Skeletal muscle satellite cell (primary cell): Measurements from ENCODE around the gene NODAL.

ENCODE experiments used
- H3K27me3 ChIP-seq: 2 replicates; pipeline ENCODE4 v1.7.0; 2013; ENCODE audit warnings: low read length; ENCODE audit not compliant: control insufficient read depth, insufficient read depth
- H3K36me3 ChIP-seq: 2 replicates; pipeline ENCODE4 v1.7.0; 2013; ENCODE audit warnings: mild to moderate bottlenecking, control low read depth, low read length; ENCODE audit not compliant: insufficient read depth
- H3K4me1 ChIP-seq: 2 replicates; pipeline ENCODE4 v1.7.0; 2013; ENCODE audit warnings: low read length; ENCODE audit not compliant: control insufficient read depth, insufficient read depth
- H3K4me2 ChIP-seq: 2 replicates; pipeline ENCODE4 v1.7.0; 2013; ENCODE audit warnings: mild to moderate bottlenecking, low read length
- H3K4me3 ChIP-seq: 2 replicates; pipeline ENCODE4 v1.7.0; 2013; ENCODE audit warnings: low read length
- H3K9ac ChIP-seq: 2 replicates; pipeline ENCODE4 v1.7.0; 2013; ENCODE audit warnings: mild to moderate bottlenecking, low read depth, low read length, moderate library complexity
- H3K9me3 ChIP-seq: replicated peaks from 2 replicates; pipeline ENCODE4 v1.7.0; 2013; ENCODE audit warnings: mild to moderate bottlenecking, control low read depth, low read length

NODAL gene

DNA sequence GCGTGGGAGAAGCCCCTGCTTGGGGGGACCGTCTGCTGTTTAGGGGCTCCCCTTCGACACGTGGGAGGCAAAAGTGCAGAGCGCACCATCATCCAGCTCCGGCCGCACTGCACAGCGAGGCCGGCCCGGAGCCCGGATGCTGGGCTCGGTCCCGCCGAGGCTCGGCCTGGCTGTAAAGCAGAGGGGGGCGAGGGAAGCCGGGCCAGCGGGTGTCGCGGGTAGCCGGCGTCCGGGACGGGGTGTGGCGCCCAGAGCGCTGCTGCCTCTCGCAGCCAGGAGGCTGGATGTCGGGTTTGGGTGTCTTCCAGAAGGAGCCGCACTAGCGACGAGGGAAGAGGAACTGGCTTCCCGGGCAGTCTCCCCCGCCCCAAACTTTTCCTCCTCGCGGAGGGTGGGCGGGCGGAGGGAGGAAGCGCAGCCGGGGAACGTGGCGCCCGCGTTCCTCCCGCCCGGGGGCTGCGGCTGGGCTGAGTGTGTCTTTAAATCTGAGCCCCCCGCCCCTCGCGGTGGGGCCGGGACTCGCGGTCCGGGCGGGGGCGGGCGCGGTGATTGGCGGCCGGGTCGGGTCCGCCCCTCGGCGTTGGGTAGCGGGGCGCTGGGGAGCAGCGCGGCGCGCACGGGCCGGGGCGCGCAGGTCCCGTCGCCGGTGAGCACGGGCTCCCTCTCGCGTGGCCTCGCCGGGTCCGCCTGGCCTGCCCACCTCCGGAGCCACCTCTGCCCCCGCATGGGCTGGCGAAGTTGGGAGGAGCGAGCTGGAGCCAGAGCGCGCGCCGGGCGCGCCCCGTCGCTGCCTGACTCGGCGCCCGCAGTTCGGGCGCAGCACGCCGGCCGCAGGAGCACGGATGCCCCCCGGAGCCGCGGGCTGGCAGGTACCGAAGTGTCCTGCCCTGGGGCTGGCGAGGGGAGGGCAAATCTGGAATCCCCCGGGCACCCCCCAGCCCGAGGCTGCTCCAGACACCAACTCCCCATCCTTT is 37.0 kb upstream of the NODAL start, which contains the start of gene PALD1:
Gene PALD1 (plus strand): TSS at position 577 of the 974 bp plus-strand sequence. CDS start 47,185 bp downstream, outside the sequence.
- Histone ChIP-seq H3K4me2 (peak within 1 kb of the TSS; percentile 86), H3K4me1 (peaks cover 7% of the 10 kb centered on the region), H3K4me3 (peak within 1 kb of the TSS; percentile 64), H3K27me3 (peaks cover 76% of the 10 kb centered on the region), H3K36me3 (no peaks in the 10 kb centered on the region), H3K9me3 (no peaks in the 10 kb centered on the region), H3K9ac (peak within 1 kb of the TSS; percentile 63)

DNA sequence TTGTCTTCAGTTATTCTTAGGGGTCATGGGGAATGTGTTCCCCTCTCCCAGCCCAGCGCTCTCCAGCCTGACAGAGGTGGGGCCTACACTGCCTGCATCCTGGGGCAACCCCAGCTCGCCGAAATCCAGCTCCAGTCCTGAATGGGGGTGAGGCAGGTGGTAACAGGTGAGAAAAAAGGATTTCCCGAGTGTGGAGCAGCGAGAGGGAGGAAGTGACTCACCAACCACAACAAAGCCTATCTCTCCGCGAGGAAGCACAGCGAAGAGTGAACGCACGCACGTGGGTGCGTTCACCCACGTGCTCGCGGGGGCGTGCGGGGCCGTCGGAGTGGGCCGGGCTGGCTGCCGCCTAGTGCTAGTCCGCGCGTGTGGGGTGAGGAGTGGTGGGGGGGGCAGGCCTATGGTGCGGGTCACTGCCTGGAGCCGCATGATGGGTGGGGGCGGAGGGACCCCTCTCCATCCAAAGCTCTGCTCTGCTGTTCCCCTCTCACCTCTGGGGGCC is 36.2 kb upstream of the NODAL start:
- Histone ChIP-seq H3K9me3 (no peaks in the 10 kb centered on the region), H3K9ac (peak overlapping the region; percentile 63), H3K4me2 (peak overlapping the region; percentile 86), H3K4me1 (peaks cover 7% of the 10 kb centered on the region), H3K27me3 (peaks cover 76% of the 10 kb centered on the region), H3K4me3 (peak overlapping the region; percentile 64), H3K36me3 (no peaks in the 10 kb centered on the region)

GRCh38 chr10:70476249-70477035 is 35.0 kb upstream of the NODAL start:
- H3K4me1 ChIP-seq = peaks cover 7% of the 10 kb centered on the region
- H3K4me3 ChIP-seq = no peak overlapping the region
- no peaks in the 10 kb centered on the region for H3K36me3 ChIP-seq
- H3K9ac ChIP-seq = no peak overlapping the region
- H3K9me3 ChIP-seq = no peaks in the 10 kb centered on the region
- H3K27me3 ChIP-seq = peaks cover 81% of the 10 kb centered on the region
- no peak overlapping the region for H3K4me2 ChIP-seq

DNA sequence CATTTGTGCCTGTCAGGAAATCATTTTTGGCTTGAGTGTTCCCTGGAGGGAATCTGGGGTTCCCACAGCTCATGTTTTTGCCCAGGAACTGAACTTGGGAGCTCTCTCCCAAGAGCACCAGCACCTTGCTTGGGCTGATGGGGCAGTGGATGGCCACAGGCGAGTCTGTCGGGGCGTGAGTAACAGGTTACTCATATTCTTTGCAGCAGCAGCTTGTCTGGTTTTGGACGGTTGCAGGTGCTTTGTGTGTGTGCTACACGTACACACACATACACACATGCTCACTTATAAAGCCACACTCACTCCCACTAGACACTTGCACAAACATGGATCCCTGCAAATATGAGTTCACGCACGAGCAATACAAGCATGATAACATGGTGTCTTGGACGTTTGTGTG is 34.2 kb upstream of the NODAL start:
- no peak overlapping the region for H3K9ac ChIP-seq
- H3K27me3 ChIP-seq = peaks cover 80% of the 10 kb centered on the region
- no peaks in the 10 kb centered on the region for H3K36me3 ChIP-seq
- peaks cover 7% of the 10 kb centered on the region for H3K4me1 ChIP-seq
- H3K9me3 ChIP-seq = no peaks in the 10 kb centered on the region
- H3K4me3 ChIP-seq = no peak overlapping the region
- H3K4me2 ChIP-seq = no peak overlapping the region

DNA sequence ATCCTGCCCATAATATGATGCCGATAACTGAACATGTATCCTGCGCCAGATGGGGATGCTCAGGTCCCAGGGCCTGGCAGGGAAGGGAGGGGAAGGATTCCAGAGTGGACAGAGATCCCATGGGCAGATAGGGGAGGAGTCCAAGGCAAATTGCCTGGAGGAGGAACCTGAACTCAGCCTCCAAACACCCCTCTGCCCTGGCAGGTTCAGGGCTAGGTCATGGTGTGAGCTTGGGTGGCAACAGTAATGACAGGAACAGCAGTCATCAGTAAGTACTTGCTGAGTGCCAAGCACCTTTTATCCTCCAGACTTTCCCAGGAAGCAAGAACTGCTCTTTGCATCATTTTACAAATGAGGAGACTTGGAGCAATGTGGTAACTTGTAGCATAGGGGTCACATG is 33.3 kb upstream of the NODAL start:
- Histone ChIP-seq H3K4me2 (no peak overlapping the region), H3K36me3 (no peaks in the 10 kb centered on the region), H3K9ac (no peak overlapping the region), H3K4me3 (no peak overlapping the region), H3K4me1 (peaks cover 7% of the 10 kb centered on the region), H3K27me3 (peaks cover 79% of the 10 kb centered on the region), H3K9me3 (no peaks in the 10 kb centered on the region)

GRCh38 chr10:70472799-70473454 is 31.4 kb upstream of the NODAL start:
- H3K36me3 ChIP-seq = no peaks in the 10 kb centered on the region
- H3K4me3 ChIP-seq = no peak overlapping the region
- H3K4me1 ChIP-seq = peaks cover 2% of the 10 kb centered on the region
- no peaks in the 10 kb centered on the region for H3K9me3 ChIP-seq
- no peak overlapping the region for H3K9ac ChIP-seq
- no peak overlapping the region for H3K4me2 ChIP-seq
- peaks cover 79% of the 10 kb centered on the region for H3K27me3 ChIP-seq

DNA sequence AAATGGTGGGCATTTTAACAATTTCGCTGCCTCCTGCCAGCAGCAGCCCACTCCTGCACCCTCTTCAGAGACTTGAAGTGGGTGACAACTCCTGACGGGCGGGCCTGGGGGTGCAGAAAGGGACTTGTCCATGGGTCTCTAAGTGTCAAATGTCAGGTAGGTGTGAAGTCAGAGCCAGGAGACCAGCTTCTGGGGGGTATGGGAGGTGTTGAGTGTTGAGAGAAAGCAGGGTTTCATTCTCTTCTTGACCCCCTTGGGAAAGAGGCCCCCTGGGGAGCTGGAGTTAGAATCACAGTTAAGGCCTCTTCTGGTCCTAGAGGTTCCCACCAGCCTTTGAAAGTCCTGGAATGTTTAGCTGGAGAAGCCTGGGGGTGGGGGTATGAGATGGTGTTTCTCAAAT is 25.5 kb upstream of the NODAL start:
- H3K4me3 ChIP-seq = no peak overlapping the region

DNA sequence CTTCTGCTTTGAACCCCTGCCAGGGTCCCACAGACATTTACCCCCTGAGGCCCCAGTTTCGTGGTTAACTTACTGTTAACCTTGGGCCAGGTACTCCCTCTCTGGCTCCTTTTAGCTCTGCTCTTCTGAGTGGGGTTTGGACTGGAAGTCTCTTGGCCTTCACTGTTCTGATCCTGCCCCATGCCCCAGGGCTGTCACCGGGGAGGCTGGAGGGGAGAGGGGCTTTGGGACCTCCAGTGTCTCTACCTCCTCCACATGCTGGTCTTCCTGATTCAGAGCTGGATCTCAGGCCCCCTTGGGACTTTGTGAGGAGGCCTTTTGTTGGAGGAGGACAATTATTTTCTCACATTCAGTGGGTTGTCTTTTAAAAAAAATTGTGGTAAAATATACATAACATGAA is 24.4 kb upstream of the NODAL start:
- no peaks in the 10 kb centered on the region for H3K36me3 ChIP-seq
- peaks cover 54% of the 10 kb centered on the region for H3K27me3 ChIP-seq
- no peak overlapping the region for H3K9ac ChIP-seq
- H3K4me1 ChIP-seq = peaks cover 7% of the 10 kb centered on the region
- no peaks in the 10 kb centered on the region for H3K9me3 ChIP-seq
- H3K4me3 ChIP-seq = no peak overlapping the region
- no peak overlapping the region for H3K4me2 ChIP-seq

More for the DNA sequence above, 25.5 kb upstream of the NODAL start:
- Histone ChIP-seq H3K9ac (no peak overlapping the region), H3K9me3 (no peaks in the 10 kb centered on the region), H3K4me1 (peaks cover 7% of the 10 kb centered on the region), H3K4me2 (no peak overlapping the region), H3K36me3 (no peaks in the 10 kb centered on the region), H3K27me3 (peaks cover 64% of the 10 kb centered on the region)

GRCh38 chr10:70465278-70465677 is 23.8 kb upstream of the NODAL start:
- Histone ChIP-seq H3K4me1 (peaks cover 7% of the 10 kb centered on the region), H3K9me3 (no peaks in the 10 kb centered on the region), H3K9ac (no peak overlapping the region), H3K4me2 (no peak overlapping the region), H3K4me3 (no peak overlapping the region), H3K36me3 (no peaks in the 10 kb centered on the region), H3K27me3 (peaks cover 54% of the 10 kb centered on the region)

GRCh38 chr10:70462349-70462984 is 21.0 kb upstream of the NODAL start:
- Histone ChIP-seq H3K4me2 (no peak overlapping the region), H3K9me3 (no peaks in the 10 kb centered on the region), H3K4me3 (no peak overlapping the region), H3K4me1 (peaks cover 16% of the 10 kb centered on the region), H3K9ac (no peak overlapping the region), H3K36me3 (no peaks in the 10 kb centered on the region), H3K27me3 (peaks cover 38% of the 10 kb centered on the region)
